ENCODE data around the gene ZNF521.
"Not testable (repeated sequence)": the region's sequence is repeated elsewhere in the genome, so short reads cannot be mapped to it uniquely, and the experiment has no call there.

ZNF521 gene

GRCh38 chr18:25289001-25289631 lies 62.9 kb downstream of the ZNF521 start:
- peak; percentile 16 for DNase-seq (ENCODE audit: low spot score)

- no peak for DNase-seq (ENCODE audit: low spot score)
Observed at GRCh38 chr18:25288340-25288938, 63.5 kb downstream of the ZNF521 start.

DNA sequence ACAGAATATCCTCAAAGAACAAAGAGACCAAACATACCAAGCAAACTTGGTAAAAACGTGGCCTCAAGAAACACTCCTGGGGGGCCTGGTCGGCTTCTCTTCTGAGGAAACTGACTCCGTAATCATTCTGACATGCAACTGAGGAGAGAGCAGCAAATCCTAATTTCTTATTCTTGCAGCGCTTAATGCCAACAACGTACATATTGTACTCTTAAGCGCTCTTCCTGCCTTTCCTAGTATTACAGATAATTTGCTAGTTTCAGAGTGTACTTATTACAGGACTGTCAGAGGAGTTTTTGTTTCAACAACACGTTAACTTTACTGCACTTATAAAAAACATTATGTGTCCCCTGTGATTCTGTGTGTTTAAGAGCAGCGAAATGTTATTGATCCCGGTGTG lies 64.9 kb downstream of the ZNF521 start:
- no peak for DNase-seq (ENCODE audit: low spot score)

GRCh38 chr18:25284861-25285550 lies 67.0 kb downstream of the ZNF521 start:
- DNase-seq (ENCODE audit: low spot score): no peak

DNA sequence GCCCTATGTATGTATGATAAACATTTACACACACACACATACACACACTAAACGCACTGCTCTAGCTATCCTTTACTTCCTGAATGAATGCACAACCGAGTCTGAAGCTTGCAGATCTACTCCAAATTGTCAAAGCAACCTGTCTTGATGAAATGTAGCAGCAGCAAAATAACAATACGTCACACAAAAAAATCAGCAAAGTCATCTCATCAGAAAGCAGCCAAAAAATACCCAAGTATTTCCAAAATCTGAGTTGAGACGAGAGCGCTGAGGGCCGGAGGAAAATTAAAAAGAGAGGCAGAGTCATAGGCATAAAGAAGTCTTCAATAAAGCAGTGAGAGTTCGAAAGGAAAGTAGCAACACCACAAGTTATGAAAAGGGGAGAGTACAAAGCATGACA lies 67.7 kb downstream of the ZNF521 start:
- no peak for DNase-seq (ENCODE audit: low spot score)

DNA sequence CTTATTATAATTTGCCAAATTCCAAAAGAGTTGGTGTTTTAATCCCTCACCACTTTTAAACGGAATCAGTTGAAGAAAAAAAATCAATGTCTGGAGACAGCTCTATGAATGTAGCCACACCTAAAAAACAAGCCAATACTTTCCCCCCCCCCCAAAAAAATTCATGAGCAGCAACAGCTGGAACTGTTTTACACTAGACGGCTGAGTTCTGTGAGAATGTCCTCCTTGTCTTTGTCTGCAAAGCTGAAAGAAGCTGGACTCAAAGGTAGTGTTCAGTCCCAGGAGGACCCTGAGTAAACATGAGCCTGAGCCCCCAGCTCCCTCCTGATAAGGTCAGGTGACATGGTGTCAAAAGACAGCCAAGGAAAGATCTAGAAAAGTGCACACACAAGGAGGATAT lies 68.2 kb downstream of the ZNF521 start:
- DNase-seq (ENCODE audit: low spot score): no peak

DNA sequence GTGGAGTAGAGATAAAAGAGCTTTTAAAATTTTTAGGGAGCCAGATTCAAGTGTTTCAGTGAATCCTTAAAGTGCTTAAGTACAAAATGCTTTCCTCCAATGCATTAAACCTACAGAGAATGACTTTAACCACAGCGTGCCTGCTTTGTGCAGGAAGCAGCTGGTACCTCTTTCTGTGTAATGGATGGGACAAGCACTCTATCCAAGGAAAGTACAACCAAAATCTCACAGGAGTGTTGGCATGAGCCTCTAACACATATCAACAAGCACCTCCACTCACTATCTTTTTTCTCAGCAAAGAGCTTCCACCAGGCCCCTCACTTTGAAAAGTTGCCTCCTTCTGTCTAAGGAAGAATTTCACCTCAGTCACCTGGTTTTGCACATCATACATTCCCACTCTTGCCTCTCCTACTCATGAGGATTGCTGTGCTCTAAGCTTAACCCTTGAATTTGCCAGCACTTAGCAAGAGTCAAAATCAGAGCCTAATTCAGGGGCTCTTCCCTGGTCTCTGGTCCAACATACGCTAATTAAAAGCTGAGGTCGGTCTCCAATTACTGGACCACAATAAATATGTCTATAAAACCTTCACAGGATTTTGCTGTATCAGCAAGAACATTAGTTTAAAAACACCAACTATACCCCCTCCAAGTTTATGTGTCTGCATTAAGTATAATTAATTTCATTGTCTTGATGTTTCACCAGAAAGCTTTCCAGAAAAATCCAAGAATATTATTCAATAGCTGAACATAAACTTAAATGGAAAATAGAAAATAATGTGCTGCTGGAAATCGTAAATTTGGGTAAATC lies 68.9 kb downstream of the ZNF521 start:
- DNase-seq (ENCODE audit: low spot score): no peak

GRCh38 chr18:25282282-25282681 lies 69.7 kb downstream of the ZNF521 start:
- DNase-seq (ENCODE audit: low spot score): no peak

DNA sequence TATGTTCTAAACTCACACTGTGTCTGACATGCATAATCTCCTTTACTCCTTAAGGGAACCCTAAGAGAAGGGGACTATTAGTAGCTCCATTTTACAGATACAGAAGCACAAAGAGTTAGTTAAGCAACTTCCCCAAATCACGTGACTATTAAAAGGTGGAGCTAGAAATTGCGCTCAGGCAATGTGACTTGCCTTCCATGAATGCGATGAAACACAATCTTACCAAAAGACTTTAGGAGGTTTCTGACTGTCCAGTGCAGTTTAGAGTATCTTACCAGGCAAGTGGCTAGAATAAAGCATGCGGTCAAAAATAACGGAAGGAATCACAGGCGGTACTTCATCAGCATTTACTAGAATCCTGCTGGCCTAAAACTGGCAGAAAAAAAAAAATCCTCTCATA lies 70.4 kb downstream of the ZNF521 start:
- no peak for DNase-seq (ENCODE audit: low spot score)

DNA sequence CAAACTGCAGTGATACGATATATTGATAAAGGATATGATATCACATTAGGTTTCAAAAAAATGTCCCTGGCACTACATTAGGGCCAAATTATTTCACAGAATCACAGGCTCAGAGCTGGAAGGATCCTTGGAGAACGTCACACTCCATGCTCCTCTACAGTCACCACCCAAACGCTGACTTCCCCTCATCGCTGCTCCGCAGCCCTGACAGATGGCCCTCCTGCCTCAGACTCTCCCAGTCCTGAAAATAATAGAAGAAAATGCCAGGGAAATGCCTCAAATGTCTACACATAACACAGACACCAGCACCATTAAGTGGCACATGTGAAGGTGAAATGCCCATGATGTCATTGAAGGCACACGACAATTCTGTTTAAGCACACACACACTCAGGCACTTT lies 72.0 kb downstream of the ZNF521 start:
- DNase-seq (ENCODE audit: low spot score): no peak

- no peak for DNase-seq (ENCODE audit: low spot score)
Observed at GRCh38 chr18:25279556-25279955, 72.4 kb downstream of the ZNF521 start.

DNA sequence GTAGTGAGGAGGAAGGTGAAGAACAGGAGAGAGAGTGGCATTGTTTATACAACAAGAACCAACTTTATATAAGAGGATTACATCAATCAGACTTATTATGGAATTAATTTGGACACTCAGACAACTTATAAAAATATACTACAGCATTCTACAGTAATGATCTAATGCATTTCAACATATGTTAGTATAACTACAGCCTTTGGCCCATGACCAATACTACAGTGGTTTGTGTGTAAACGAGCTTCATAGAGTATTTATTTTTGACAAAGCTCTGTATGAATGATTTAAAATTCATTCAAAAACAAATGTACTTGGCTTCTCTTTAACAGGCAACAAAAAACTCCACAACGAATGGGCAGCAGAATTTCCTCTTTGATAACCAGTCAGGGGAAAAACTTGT lies 72.8 kb downstream of the ZNF521 start:
- no peak for DNase-seq (ENCODE audit: low spot score)

- DNase-seq (ENCODE audit: low spot score): no peak
Observed at GRCh38 chr18:25278394-25278793, 73.6 kb downstream of the ZNF521 start.

DNA sequence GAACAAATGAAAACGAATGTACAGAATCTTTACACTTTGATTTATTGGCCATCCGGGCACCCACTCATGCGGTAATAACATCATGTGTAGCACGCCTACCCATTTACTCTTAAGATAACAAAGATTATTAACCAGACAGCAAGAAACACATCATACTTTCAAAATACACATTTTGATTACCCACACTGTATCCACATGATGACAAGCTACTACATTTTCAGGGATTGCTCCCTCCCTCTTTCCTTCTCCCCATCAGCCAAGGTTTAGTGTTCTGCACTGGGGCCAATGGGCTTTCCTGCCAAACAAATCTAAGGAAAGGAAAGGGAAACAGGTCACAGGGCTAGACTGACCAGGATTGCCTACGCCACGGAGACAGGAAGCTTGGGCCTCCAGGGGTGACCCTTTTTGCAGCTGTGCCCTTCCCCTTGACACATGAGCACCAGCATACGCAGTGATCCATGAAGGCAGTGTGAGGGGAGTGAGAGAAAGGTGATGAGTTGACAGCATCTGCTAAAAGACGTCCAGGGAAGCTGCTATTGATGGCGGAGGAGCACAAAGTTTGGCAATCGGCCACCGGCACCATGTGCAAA lies 76.5 kb downstream of the ZNF521 start:
- no peak for DNase-seq (ENCODE audit: low spot score)

- DNase-seq (ENCODE audit: low spot score): no peak
Observed at GRCh38 chr18:25274926-25275325, 77.0 kb downstream of the ZNF521 start.

- not testable (repeated sequence) for DNase-seq (ENCODE audit: low spot score)
Observed at GRCh38 chr18:25266931-25267527, 84.9 kb downstream of the ZNF521 start.

DNA sequence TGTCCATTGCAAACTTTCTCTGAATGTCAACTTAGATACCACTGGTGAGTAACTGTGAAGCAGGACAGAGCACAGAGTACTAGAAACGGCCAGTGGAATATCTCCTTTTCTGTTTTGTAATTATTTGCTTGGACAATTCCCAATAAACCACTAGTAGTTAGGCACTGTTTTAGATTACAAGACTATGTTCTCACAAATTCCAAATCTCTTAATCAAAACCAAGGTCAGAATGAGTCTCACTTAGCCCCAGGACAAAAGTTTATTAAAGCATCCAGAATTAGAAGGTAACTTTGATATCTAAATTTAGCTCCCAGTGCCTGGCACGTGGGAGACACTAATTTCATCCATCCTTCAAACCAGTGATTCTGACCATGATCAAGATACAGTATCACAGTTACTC lies 89.0 kb downstream of the ZNF521 start:
- DNase-seq (ENCODE audit: low spot score): no peak

- no peak for DNase-seq (ENCODE audit: low spot score)
Observed at GRCh38 chr18:25261768-25262167, 90.2 kb downstream of the ZNF521 start.

GRCh38 chr18:25256439-25256838 lies 95.5 kb downstream of the ZNF521 start:
- DNase-seq (ENCODE audit: low spot score): no peak

DNA sequence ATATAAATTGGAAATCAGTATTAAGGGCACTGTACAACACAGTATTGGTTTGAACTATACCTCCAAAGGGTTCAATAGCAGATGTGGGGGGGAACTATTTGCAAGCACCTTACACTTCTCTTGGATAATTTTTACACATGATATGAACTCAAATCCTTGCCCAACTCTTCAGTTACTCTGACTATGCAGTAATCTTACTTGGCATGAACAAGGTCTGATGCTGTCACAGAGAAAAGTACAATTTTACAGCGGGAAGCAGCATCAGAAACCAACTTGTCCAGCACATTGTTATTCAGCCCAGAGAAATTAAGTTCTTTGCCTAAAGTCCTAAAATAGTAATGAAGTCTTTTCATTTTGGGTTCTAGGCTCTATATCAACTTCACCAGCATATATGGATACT lies 98.2 kb downstream of the ZNF521 start:
- no peak for DNase-seq (ENCODE audit: low spot score)

GRCh38 chr18:25253136-25253535 lies 98.8 kb downstream of the ZNF521 start:
- DNase-seq (ENCODE audit: low spot score): no peak

GRCh38 chr18:25251068-25251467 lies 100.9 kb downstream of the ZNF521 start:
- no peak for DNase-seq (ENCODE audit: low spot score)

Data from kidney tubule cell (primary cell).